H1 (cell line): ENCODE measurements around the gene PRKCZ.

Experiments used
- CEBPB ChIP-seq: IDR thresholded peaks from 2 replicates; pipeline ENCODE4 v1.6.1; 2012; ENCODE audit warnings: low read depth, low read length
- CTCF ChIP-seq, 3 experiments: IDR thresholded peaks; 1 replicate in 2 of 3; 2 replicates in 1 of 3; pipeline versions ENCODE4 v1.5.1 to v1.6.1; 2011; ENCODE audit warnings: low read length in 3 of 3, mild to moderate bottlenecking in 3 of 3, inconsistent platforms in 2 of 3, low read depth in 1 of 3, moderate library complexity in 1 of 3; ENCODE audit not compliant: insufficient read depth in 1 of 3; ENCODE audit errors: control extremely low read depth in 1 of 3
- EP300 ChIP-seq, 2 experiments: IDR thresholded peaks; 1 replicate in 1 of 2; 2 replicates in 1 of 2; pipeline ENCODE4 v1.6.1; 2011 to 2012; ENCODE audit warnings: low read depth in 2 of 2, low read length in 2 of 2, mild to moderate bottlenecking in 2 of 2, borderline replicate concordance in 1 of 2, inconsistent platforms in 1 of 2, moderate library complexity in 1 of 2
- HDAC6 ChIP-seq: IDR thresholded peaks from one replicate; pipeline ENCODE4 v1.7.1; 2012; ENCODE audit warnings: low read depth, mild to moderate bottlenecking, inconsistent platforms, low read length, moderate library complexity
- POLR2A ChIP-seq, 2 experiments: IDR thresholded peaks; 1 replicate in 1 of 2; 2 replicates in 1 of 2; pipeline ENCODE4 v1.6.1; 2011; ENCODE audit warnings: low read depth in 2 of 2, low read length in 2 of 2, mild to moderate bottlenecking in 2 of 2; ENCODE audit errors: control extremely low read depth in 1 of 2
- RAD21 ChIP-seq, 2 experiments: IDR thresholded peaks in 1 of 2; conservative IDR thresholded peaks in 1 of 2; 2 replicates each; pipeline ENCODE4 v1.6.1; 2011; ENCODE audit warnings: low read depth in 2 of 2, low read length in 2 of 2, improper control_type of control experiment in 1 of 2, inconsistent platforms in 1 of 2, mild to moderate bottlenecking in 1 of 2, moderate library complexity in 1 of 2
- RFX5 ChIP-seq: IDR thresholded peaks from 2 replicates; pipeline ENCODE4 v1.6.1; 2011; ENCODE audit warnings: low read depth, low read length, improper control_type of control experiment, borderline replicate concordance

DNA sequence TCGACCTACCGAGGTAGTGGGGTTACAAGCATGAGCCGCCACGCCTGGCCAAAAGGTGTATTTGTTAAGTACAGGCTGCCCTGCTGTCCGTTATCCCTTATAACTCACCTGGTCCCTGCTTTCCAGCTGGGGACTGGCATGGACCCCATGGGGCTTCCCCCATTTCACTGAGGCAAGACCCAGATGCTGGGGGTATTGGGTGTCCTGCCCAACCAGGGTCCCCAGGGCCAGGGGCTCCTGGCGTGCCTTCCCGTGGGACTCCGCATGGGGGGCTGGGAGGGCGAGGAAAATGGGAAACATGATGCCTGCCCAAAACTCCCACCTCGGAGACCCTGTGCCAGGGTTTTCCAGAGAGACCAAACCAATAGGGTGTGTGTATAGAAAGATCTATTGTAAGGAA is 79.9 kb downstream of the PRKCZ start:
- no peak for TF ChIP-seq CTCF (IDR thresholded peaks at IDR 0.05; ENCODE audit: control extremely low read depth in 1 of 3, insufficient read depth in 1 of 3, low read depth in 1 of 3, low read length in 3 of 3)
- no peak for TF ChIP-seq EP300 (IDR thresholded peaks at IDR 0.05; ENCODE audit: borderline replicate concordance in 1 of 2, low read depth in 2 of 2, low read length in 2 of 2)
- TF ChIP-seq POLR2A (IDR thresholded peaks at IDR 0.05; ENCODE audit: control extremely low read depth in 1 of 2, low read depth in 2 of 2, low read length in 2 of 2), result no peak
- TF ChIP-seq RFX5, result no peak
- no peak for TF ChIP-seq CEBPB
- TF ChIP-seq HDAC6, result no peak
- TF ChIP-seq RAD21 (IDR thresholded peaks at IDR 0.05 in 1 of 2, conservative IDR thresholded peaks at IDR 0.05 in 1 of 2; ENCODE audit: low read depth in 2 of 2, low read length in 2 of 2), result no peak
